HEK293 (cell line): ENCODE results near the gene CIAO1.

ENCODE experiments used
- CTCF ChIA-PET: fragments of 350-600 bp; formaldehyde crosslinking; extraction: SDS; loops from one replicate; lab custom pipeline; 2021; ENCODE audit warnings: antibody characterized with exemption; lab: Yijun Ruan, JAX
- POLR2A ChIA-PET: fragments of 300-600 bp; formaldehyde crosslinking; extraction: SDS; loops from one replicate; lab custom pipeline; 2020; ENCODE audit warnings: antibody characterized with exemption, inconsistent platforms; lab: Yijun Ruan, JAX
- H3K27ac ChIP-seq: fragments of 200-500 bp; sonication (Bioruptor generic); 2 replicates; pipeline ENCODE4 v1.5.1; 2014; ENCODE audit warnings: low read depth, low read length, control low read depth, inconsistent platforms; ENCODE audit errors: extremely low read depth
- H3K36me3 ChIP-seq, 2 experiments: fragments of 200-500 bp in 1 of 2; sonication (Bioruptor generic) in 1 of 2; 1 replicate in 1 of 2; 2 replicates in 1 of 2; pipeline ENCODE4 v1.5.1; 2014 to 2017; ENCODE audit warnings: inconsistent platforms in 2 of 2, low read length in 2 of 2; ENCODE audit not compliant: control insufficient read depth in 2 of 2, insufficient read depth in 1 of 2
- H3K4me1 ChIP-seq: fragments of 200-500 bp; sonication (Bioruptor generic); 2 replicates; pipeline ENCODE4 v1.5.1; 2014; ENCODE audit warnings: mild to moderate bottlenecking, low read length, inconsistent platforms; ENCODE audit not compliant: control insufficient read depth, insufficient read depth
- H3K4me3 ChIP-seq: 2 replicates; pipeline ENCODE4 v1.5.1; 2011; ENCODE audit warnings: low read depth, mild to moderate bottlenecking, control low read depth, low read length, moderate library complexity
- H3K9me3 ChIP-seq: fragments of 200-500 bp; sonication (Bioruptor generic); 2 replicates; pipeline ENCODE4 v1.5.1; 2014; ENCODE audit warnings: low read depth, low read length, inconsistent platforms; ENCODE audit not compliant: control insufficient read depth, insufficient read depth
- HOXD13 ChIP-seq: sonication (generic); formaldehyde crosslinking; IDR thresholded peaks from 2 replicates; pipeline ENCODE4 v1.8.0; 2022; ENCODE audit warnings: missing genetic modification reagents, borderline replicate concordance
- IKZF3 ChIP-seq: fragments of 450-650 bp; IDR thresholded peaks from 2 replicates; pipeline ENCODE4 v1.5.0; 2018; ENCODE audit warnings: missing biosample characterization, mild to moderate bottlenecking, missing genetic modification characterization, moderate library complexity
- KLF17 ChIP-seq: fragments of 450-650 bp; formaldehyde crosslinking; IDR thresholded peaks from 2 replicates; pipeline ENCODE4 v1.5.1; 2016; ENCODE audit warnings: missing biosample characterization, missing genetic modification characterization
- KLF8 ChIP-seq: fragments of 450-650 bp; formaldehyde crosslinking; IDR thresholded peaks from 2 replicates; pipeline ENCODE4 v1.5.1; 2016; ENCODE audit warnings: missing biosample characterization, missing genetic modification characterization
- WT1 ChIP-seq: fragments of 450-650 bp; formaldehyde crosslinking; IDR thresholded peaks from 2 replicates; pipeline ENCODE4 v1.5.1; 2016; ENCODE audit warnings: missing biosample characterization, missing genetic modification characterization
- ZNF10 ChIP-seq: fragments of 450-650 bp; formaldehyde crosslinking; IDR thresholded peaks from 2 replicates; pipeline ENCODE4 v1.5.1; 2017; ENCODE audit warnings: missing biosample characterization, missing genetic modification characterization
- ZNF184 ChIP-seq: fragments of 450-650 bp; IDR thresholded peaks from 2 replicates; pipeline ENCODE4 v1.5.1; 2018; ENCODE audit warnings: missing biosample characterization, mild to moderate bottlenecking, missing genetic modification characterization
- ZNF248 ChIP-seq: fragments of 450-650 bp; formaldehyde crosslinking; IDR thresholded peaks from 2 replicates; pipeline ENCODE4 v1.5.1; 2017; ENCODE audit warnings: missing biosample characterization, missing genetic modification characterization
- ZNF335 ChIP-seq: fragments of 450-650 bp; formaldehyde crosslinking; conservative IDR thresholded peaks from 2 replicates; pipeline ENCODE4 v1.5.1; 2016; ENCODE audit warnings: missing biosample characterization, missing genetic modification characterization
- ZNF48 ChIP-seq: fragments of 450-650 bp; formaldehyde crosslinking; IDR thresholded peaks from 2 replicates; pipeline ENCODE4 v1.5.1; 2016; ENCODE audit warnings: missing biosample characterization, missing genetic modification characterization
- ZNF513 ChIP-seq: fragments of 450-650 bp; IDR thresholded peaks from 2 replicates; pipeline ENCODE4 v1.5.1; 2018; ENCODE audit warnings: missing biosample characterization, missing genetic modification characterization
- ZNF549 ChIP-seq: fragments of 450-650 bp; IDR thresholded peaks from 2 replicates; pipeline ENCODE4 v1.5.1; 2018; ENCODE audit warnings: missing biosample characterization, missing genetic modification characterization, mild to moderate bottlenecking, inconsistent platforms, moderate library complexity
- ZNF792 ChIP-seq: fragments of 450-650 bp; formaldehyde crosslinking; IDR thresholded peaks from 2 replicates; pipeline ENCODE4 v1.5.1; 2016; ENCODE audit warnings: missing biosample characterization, missing genetic modification characterization
- TF ChIP-seq, protein P1 (sequence below): fragments of 450-650 bp; formaldehyde crosslinking; IDR thresholded peaks from 2 replicates; pipeline ENCODE4 v1.5.1; 2016; ENCODE audit warnings: missing biosample characterization, missing genetic modification characterization
- TF ChIP-seq, protein P2 (sequence below): fragments of 450-650 bp; formaldehyde crosslinking; IDR thresholded peaks from 2 replicates; pipeline ENCODE4 v1.5.1; 2016; ENCODE audit warnings: missing biosample characterization, missing genetic modification characterization
- TF ChIP-seq, protein P3 (sequence below): fragments of 450-650 bp; formaldehyde crosslinking; IDR thresholded peaks from 2 replicates; pipeline ENCODE4 v1.5.1; 2016; ENCODE audit warnings: missing biosample characterization, missing genetic modification characterization, low read depth
- TF ChIP-seq, protein P4 (sequence below): fragments of 450-650 bp; formaldehyde crosslinking; IDR thresholded peaks from 2 replicates; pipeline ENCODE4 v1.5.1; 2016; ENCODE audit warnings: missing biosample characterization, missing genetic modification characterization

Gene CIAO1

DNA sequence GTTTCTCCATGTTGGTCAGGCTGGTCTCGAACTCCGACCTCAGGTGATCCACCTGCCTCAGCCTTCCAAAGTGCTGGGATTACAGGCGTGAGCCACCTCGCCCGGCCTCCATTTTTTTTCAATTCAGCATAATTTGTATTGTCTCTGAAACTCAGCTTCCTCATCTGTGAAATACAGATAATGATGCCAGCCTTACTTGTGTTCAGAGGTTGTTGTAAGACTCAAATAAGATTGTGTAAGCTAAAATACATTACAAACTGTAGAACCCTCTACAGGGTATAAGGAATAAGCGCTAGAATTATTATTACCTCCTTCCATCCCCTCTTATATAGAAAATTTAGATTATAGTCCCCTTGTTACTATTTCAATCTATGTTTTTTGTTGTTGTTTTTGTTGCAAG is 32.6 kb upstream of the CIAO1 start (continued):
- TF ChIP-seq KLF17 (tag by site-specific recombination) (no peak), ZNF549 (no peak), ZNF184 (tag by site-specific recombination) (no peak)

DNA sequence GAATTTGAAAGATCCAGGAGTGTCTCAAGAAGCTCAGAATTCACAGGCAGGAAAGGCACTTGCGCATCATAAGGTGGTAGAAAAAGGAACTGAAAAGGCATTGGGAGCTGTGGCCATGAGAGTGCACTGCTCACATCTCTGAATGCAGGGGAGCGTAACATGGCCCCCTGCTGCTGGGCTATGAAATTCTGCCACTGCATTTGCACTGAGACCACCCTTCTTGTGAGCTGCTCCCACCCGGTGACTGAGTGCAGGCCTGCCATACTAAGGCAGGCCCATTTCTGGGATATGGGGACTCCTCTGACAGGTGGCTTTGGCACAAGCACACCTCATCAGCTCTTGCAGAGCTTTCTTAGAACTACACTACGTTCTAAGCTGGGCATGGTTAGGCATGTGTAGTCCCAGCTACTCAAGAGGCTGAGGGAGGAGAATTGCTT is 32.1 kb upstream of the CIAO1 start:
- Histone ChIP-seq H3K9me3 (no peaks in the 10 kb centered on the region), H3K4me1 (no peaks in the 10 kb centered on the region), H3K4me3 (no peak overlapping the region), H3K27ac (no peak overlapping the region), H3K36me3 (no peaks in the 10 kb centered on the region)
- no peak for TF ChIP-seq ZNF513
- no peak for TF ChIP-seq IKZF3 (tag by site-specific recombination)
- TF ChIP-seq ZNF792 (tag by site-specific recombination), result no peak
- TF ChIP-seq ZNF248 (tag by site-specific recombination), result no peak
- no peak for TF ChIP-seq KLF8 (tag by site-specific recombination)
- no peak for TF ChIP-seq ZNF10 (tag by site-specific recombination)
- TF ChIP-seq ZNF48, result no peak
- POLR2A ChIA-PET, result interaction anchor here (0.6 to 1.1 kb wide), 2 partner anchors 23 to 25 kb away, joined by 3 to 5 read pairs; partner anchors contain the start of gene STARD7
- CTCF ChIA-PET, result interaction anchor here (0.8 to 1.7 kb wide), 4 partner anchors 13 to 59 kb away, joined by 3 to 4 read pairs (median 3); no protein-coding TSS in a partner anchor

GRCh38 chr2:96236882-96237281 is 29.1 kb upstream of the CIAO1 start:
- POLR2A ChIA-PET, result interaction anchor here (1.5 kb wide), 1 partner anchor 20 kb away, joined by 4 read pairs; no protein-coding TSS in a partner anchor
- TF ChIP-seq, protein P1, sequence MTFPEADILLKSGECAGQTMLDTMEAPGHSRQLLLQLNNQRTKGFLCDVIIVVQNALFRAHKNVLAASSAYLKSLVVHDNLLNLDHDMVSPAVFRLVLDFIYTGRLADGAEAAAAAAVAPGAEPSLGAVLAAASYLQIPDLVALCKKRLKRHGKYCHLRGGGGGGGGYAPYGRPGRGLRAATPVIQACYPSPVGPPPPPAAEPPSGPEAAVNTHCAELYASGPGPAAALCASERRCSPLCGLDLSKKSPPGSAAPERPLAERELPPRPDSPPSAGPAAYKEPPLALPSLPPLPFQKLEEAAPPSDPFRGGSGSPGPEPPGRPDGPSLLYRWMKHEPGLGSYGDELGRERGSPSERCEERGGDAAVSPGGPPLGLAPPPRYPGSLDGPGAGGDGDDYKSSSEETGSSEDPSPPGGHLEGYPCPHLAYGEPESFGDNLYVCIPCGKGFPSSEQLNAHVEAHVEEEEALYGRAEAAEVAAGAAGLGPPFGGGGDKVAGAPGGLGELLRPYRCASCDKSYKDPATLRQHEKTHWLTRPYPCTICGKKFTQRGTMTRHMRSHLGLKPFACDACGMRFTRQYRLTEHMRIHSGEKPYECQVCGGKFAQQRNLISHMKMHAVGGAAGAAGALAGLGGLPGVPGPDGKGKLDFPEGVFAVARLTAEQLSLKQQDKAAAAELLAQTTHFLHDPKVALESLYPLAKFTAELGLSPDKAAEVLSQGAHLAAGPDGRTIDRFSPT, result no peak
- TF ChIP-seq, all 188 proteins: peak for 0
- H3K27ac ChIP-seq, result no peak overlapping the region
- H3K4me1 ChIP-seq, result no peaks in the 10 kb centered on the region; the same call in 1 of the 2 replicates
- CTCF ChIA-PET, result interaction anchor here (0.6 kb wide), 1 partner anchor 238 kb away, joined by 3 read pairs; no protein-coding TSS in a partner anchor
- no peaks in the 10 kb centered on the region for H3K36me3 ChIP-seq
- no peak overlapping the region for H3K4me3 ChIP-seq
- no peaks in the 10 kb centered on the region for H3K9me3 ChIP-seq

- Histone ChIP-seq H3K27ac (no peak overlapping the region), H3K4me3 (no peak overlapping the region), H3K4me1 (no peaks in the 10 kb centered on the region; the same call in 1 of the 2 replicates), H3K9me3 (no peaks in the 10 kb centered on the region), H3K36me3 (no peaks in the 10 kb centered on the region)
- CTCF ChIA-PET, result no interaction called here
- POLR2A ChIA-PET, result no interaction called here
- no peak for TF ChIP-seq ZNF335 (tag by site-specific recombination)
- TF ChIP-seq, protein P2, sequence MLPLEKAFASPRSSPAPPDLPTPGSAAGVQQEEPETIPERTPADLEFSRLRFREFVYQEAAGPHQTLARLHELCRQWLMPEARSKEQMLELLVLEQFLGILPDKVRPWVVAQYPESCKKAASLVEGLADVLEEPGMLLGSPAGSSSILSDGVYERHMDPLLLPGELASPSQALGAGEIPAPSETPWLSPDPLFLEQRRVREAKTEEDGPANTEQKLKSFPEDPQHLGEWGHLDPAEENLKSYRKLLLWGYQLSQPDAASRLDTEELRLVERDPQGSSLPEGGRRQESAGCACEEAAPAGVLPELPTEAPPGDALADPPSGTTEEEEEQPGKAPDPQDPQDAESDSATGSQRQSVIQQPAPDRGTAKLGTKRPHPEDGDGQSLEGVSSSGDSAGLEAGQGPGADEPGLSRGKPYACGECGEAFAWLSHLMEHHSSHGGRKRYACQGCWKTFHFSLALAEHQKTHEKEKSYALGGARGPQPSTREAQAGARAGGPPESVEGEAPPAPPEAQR, result no peak
- no peak for TF ChIP-seq WT1 (tag by site-specific recombination)
- TF ChIP-seq, protein P3, sequence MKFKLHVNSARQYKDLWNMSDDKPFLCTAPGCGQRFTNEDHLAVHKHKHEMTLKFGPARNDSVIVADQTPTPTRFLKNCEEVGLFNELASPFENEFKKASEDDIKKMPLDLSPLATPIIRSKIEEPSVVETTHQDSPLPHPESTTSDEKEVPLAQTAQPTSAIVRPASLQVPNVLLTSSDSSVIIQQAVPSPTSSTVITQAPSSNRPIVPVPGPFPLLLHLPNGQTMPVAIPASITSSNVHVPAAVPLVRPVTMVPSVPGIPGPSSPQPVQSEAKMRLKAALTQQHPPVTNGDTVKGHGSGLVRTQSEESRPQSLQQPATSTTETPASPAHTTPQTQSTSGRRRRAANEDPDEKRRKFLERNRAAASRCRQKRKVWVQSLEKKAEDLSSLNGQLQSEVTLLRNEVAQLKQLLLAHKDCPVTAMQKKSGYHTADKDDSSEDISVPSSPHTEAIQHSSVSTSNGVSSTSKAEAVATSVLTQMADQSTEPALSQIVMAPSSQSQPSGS (tag by site-specific recombination), result no peak
- TF ChIP-seq HOXD13 (CRISPR knock-in tag), result no peak
- TF ChIP-seq, protein P4, sequence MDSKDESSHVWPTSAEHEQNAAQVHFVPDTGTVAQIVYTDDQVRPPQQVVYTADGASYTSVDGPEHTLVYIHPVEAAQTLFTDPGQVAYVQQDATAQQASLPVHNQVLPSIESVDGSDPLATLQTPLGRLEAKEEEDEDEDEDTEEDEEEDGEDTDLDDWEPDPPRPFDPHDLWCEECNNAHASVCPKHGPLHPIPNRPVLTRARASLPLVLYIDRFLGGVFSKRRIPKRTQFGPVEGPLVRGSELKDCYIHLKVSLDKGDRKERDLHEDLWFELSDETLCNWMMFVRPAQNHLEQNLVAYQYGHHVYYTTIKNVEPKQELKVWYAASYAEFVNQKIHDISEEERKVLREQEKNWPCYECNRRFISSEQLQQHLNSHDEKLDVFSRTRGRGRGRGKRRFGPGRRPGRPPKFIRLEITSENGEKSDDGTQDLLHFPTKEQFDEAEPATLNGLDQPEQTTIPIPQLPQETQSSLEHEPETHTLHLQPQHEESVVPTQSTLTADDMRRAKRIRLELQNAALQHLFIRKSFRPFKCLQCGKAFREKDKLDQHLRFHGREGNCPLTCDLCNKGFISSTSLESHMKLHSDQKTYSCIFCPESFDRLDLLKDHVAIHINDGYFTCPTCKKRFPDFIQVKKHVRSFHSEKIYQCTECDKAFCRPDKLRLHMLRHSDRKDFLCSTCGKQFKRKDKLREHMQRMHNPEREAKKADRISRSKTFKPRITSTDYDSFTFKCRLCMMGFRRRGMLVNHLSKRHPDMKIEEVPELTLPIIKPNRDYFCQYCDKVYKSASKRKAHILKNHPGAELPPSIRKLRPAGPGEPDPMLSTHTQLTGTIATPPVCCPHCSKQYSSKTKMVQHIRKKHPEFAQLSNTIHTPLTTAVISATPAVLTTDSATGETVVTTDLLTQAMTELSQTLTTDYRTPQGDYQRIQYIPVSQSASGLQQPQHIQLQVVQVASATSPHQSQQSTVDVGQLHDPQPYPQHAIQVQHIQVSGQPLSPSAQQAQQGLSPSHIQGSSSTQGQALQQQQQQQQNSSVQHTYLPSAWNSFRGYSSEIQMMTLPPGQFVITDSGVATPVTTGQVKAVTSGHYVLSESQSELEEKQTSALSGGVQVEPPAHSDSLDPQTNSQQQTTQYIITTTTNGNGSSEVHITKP (tag by site-specific recombination), result no peak
Observed at GRCh38 chr2:96238266-96238665, 27.8 kb upstream of the CIAO1 start.
